Ovary (tissue), 9 donors: ENCODE data around the gene TOR1B. TPM values are rescaled to one million over a fixed set of nuclear protein-coding genes. Genes with fewer than 3 reads are reported as not detected.

Source experiments
- DNase-seq, 5 donors: peaks; one replicate each; pipeline ENCODE4 v3.0.0-alpha.2; 2019 to 2020
- H3K27ac ChIP-seq, 2 donors: fragments of 200-600 bp; one replicate each; pipeline versions ENCODE4 v1.5.1 to v1.8.0; 2019 to 2022
- H3K27me3 ChIP-seq: fragments of 200-600 bp; one replicate; pipeline ENCODE4 v1.8.0; 2022
- H3K36me3 ChIP-seq: fragments of 200-600 bp; sonication (generic); one replicate; pipeline ENCODE4 v1.5.1; 2019
- H3K4me1 ChIP-seq: one replicate; pipeline ENCODE4 v1.8.1; 2013; ENCODE audit warnings: mild to moderate bottlenecking, moderate library complexity; ENCODE audit not compliant: insufficient read depth
- H3K4me3 ChIP-seq: fragments of 200-600 bp; sonication (generic); one replicate; pipeline ENCODE4 v1.5.1; 2017
- H3K9me3 ChIP-seq, 2 donors: fragments of 200-600 bp in 1 of 2; sonication (generic) in 1 of 2; one replicate each; pipeline versions ENCODE4 v1.5.1 to v1.8.1; 2013 to 2019; ENCODE audit warnings: mild to moderate bottlenecking in 1 of 2, moderate library complexity in 1 of 2
- CTCF ChIP-seq, 3 donors: fragments of 450-650 bp in 2 of 3; fragments of 200-600 bp in 1 of 3; IDR thresholded peaks; one replicate each; pipeline versions ENCODE4 v1.5.1 to v1.8.0; 2016 to 2022; ENCODE audit warnings: antibody characterized with exemption in 3 of 3, mild to moderate bottlenecking in 1 of 3
- EP300 ChIP-seq: sonication (generic); formaldehyde crosslinking; IDR thresholded peaks from one replicate; pipeline ENCODE4 v1.6.1; 2017; ENCODE audit warnings: antibody characterized with exemption
- POLR2A ChIP-seq: fragments of 450-650 bp; IDR thresholded peaks from one replicate; pipeline ENCODE4 v1.6.1; 2017; ENCODE audit warnings: antibody characterized with exemption, mild to moderate bottlenecking, moderate library complexity
- WGBS, 3 donors: extraction: QIAGEN DNeasy Blood & Tissue Kit in 1 of 3; methylation state at CpG; one replicate each; pipeline versions ENCODE4 v1.1.5 to v1.1.7; 2013 to 2017; 5-methylcytosine and 5-hydroxymethylcytosine counted together
- intact Hi-C, 4 donors: fragments of 100-400 bp; cut with DNase I; formaldehyde crosslinking; loops; one replicate each; pipeline versions ENCODE4 v1.11.0 to v1.15.1; 2022 to 2023
- polyA plus RNA-seq, 2 donors: library from polyadenylated mRNA; stranded (reverse); fragments of 200-250 nt in 1 of 2; fragments of 350-450 nt in 1 of 2; fragmentation: Illumina TruSeq in 1 of 2; extraction: RNeasy Lipid Tissue Mini Kit (QIAGEN cat#74804) in 1 of 2; gene quantifications; one replicate each; pipeline ENCODE4 v1.2.3, GENCODE V29; 2013 to 2014
- total RNA-seq, 7 donors: library from RNA; depleted of rRNA in 2 of 7; stranded (reverse); fragments of >200 nt in 2 of 7; fragmentation: NEBNext Ultra II Directional in 3 of 7; extraction: Animal tissue kit (Norgen Biotek cat#: 25700) in 3 of 7; gene quantifications; one replicate each; pipeline versions ENCODE4 v1.1.0 to v1.2.4, GENCODE V29; 2016 to 2023
- donor health status: DM: no; HTN: no; CAD: no; lungs with moderate emphysema.
- donor health status: DM: no; HTN: no; CAD: no.
- donor health status: Bipolar disorder and iron deficiency.
- donor health status: DM: yes; HTN: yes; CAD: no.
- donor health status: DM: no; HTN: no; CAD: no.
- donor health status: DM: yes; HTN: yes; CAD: no.

Gene TOR1B
- total and polyA plus RNA-seq, 9 donors, result 12.2 to 27.5 (median 16.9) TPM

- H3K36me3 ChIP-seq, result no peaks in the 10 kb centered on the region
Observed at GRCh38 chr9:129854588-129855110, 51.7 kb downstream of the TOR1B start.

GRCh38 chr9:129857207-129857606 lies 54.2 kb downstream of the TOR1B start:
- intact Hi-C loops, result no loop called here
- Histone ChIP-seq H3K27ac (no peak overlapping the region), H3K4me3 (no peak overlapping the region), H3K9me3 (no peaks in the 10 kb centered on the region), H3K36me3 (no peaks in the 10 kb centered on the region), H3K27me3 (no peaks in the 10 kb centered on the region), H3K4me1 (no peaks in the 10 kb centered on the region)
- no peak for DNase-seq
- TF ChIP-seq POLR2A (no peak), CTCF (IDR thresholded peaks at IDR 0.05) (no peak), EP300 (no peak)
- WGBS, 3 donors, result 86 to 95% (median 91%) methylated on average over 7 of the region's 7 CpGs

More at GRCh38 chr9:129854588-129855110, 51.7 kb downstream of the TOR1B start:
- H3K9me3 ChIP-seq, result no peaks in the 10 kb centered on the region
- H3K4me1 ChIP-seq, result no peaks in the 10 kb centered on the region
- intact Hi-C loops, result no loop called here
- no peaks in the 10 kb centered on the region for H3K27me3 ChIP-seq
- H3K27ac ChIP-seq, result no peak overlapping the region
- no peak for DNase-seq
- no peak overlapping the region for H3K4me3 ChIP-seq
- TF ChIP-seq EP300, result no peak
- TF ChIP-seq POLR2A, result no peak
- no peak for TF ChIP-seq CTCF (IDR thresholded peaks at IDR 0.05)
- 89 to 99% (median 95%) methylated on average over 4 of the region's 4 CpGs for WGBS, 3 donors

- Histone ChIP-seq H3K4me1 (no peaks in the 10 kb centered on the region), H3K9me3 (no peaks in the 10 kb centered on the region), H3K27me3 (no peaks in the 10 kb centered on the region), H3K36me3 (no peaks in the 10 kb centered on the region), H3K27ac (no peak overlapping the region), H3K4me3 (no peak overlapping the region)
- TF ChIP-seq POLR2A, result no peak
- no peak for TF ChIP-seq CTCF (IDR thresholded peaks at IDR 0.05)
- TF ChIP-seq EP300, result no peak
- intact Hi-C loops, result no loop called here
- DNase-seq, result no peak
- 84 to 87% (median 86%) methylated on average over 11 of the region's 11 CpGs for WGBS, 3 donors
Observed at GRCh38 chr9:129858167-129858962, 55.4 kb downstream of the TOR1B start.

Other genes with a start within 250 kb of the TOR1B start
- 1 to 10 TPM in 1 of 7 donors, under 1 TPM in 1, not detected in 5; 0.30 to 1.1 TPM for gene C9orf50, start 182.1 kb upstream of the TOR1B start, total RNA-seq
- under 1 TPM in 1 of 2 donors, not detected in 1; 0.07 TPM for gene C9orf50, start 182.1 kb upstream of the TOR1B start, polyA plus RNA-seq
- gene NTMT1, start 177.0 kb upstream of the TOR1B start, total RNA-seq, result 10 to 100 TPM; 11.9 to 29.7 (median 25.3) TPM
- gene NTMT1, start 177.0 kb upstream of the TOR1B start, polyA plus RNA-seq, result 10 to 100 TPM; 11.7 to 33.1 TPM
- 10 to 100 TPM; 11.3 to 20.1 (median 17.3) TPM for gene ASB6, start 161.0 kb upstream of the TOR1B start, total RNA-seq
- 10 to 100 TPM in 1 of 2 donors, 1 to 10 TPM in 1; 6.3 to 11.6 TPM for gene ASB6, start 161.0 kb upstream of the TOR1B start, polyA plus RNA-seq
- 1 to 10 TPM in 4 of 7 donors, under 1 TPM in 3; 0.20 to 4.0 (median 1.4) TPM for gene PRRX2, start 137.5 kb upstream of the TOR1B start, total RNA-seq
- under 1 TPM; 0.33 to 0.77 TPM for gene PRRX2, start 137.5 kb upstream of the TOR1B start, polyA plus RNA-seq
- gene PTGES, start 50.1 kb upstream of the TOR1B start, total RNA-seq, result 1 to 10 TPM in 4 of 7 donors, under 1 TPM in 3; 0.72 to 5.1 (median 1.6) TPM
- gene PTGES, start 50.1 kb upstream of the TOR1B start, polyA plus RNA-seq, result 10 to 100 TPM in 1 of 2 donors, under 1 TPM in 1; 0.63 to 22.6 TPM
- 10 to 100 TPM; 23.5 to 32.7 (median 27.1) TPM for gene TOR1A, start 21.0 kb downstream of the TOR1B start, total RNA-seq
- gene TOR1A, start 21.0 kb downstream of the TOR1B start, polyA plus RNA-seq, result 10 to 100 TPM; 24.9 to 45.6 TPM
- gene C9orf78, start 32.1 kb downstream of the TOR1B start, total RNA-seq, result 10 to 100 TPM; 34.1 to 45.7 (median 37.0) TPM
- 100 to 1,000 TPM in 1 of 2 donors, 10 to 100 TPM in 1; 55.4 to 130 TPM for gene C9orf78, start 32.1 kb downstream of the TOR1B start, polyA plus RNA-seq
- 10 to 100 TPM; 14.5 to 39.8 (median 32.4) TPM for gene USP20, start 32.3 kb downstream of the TOR1B start, total RNA-seq
- 10 to 100 TPM in 1 of 2 donors, 1 to 10 TPM in 1; 6.8 to 29.7 TPM for gene USP20, start 32.3 kb downstream of the TOR1B start, polyA plus RNA-seq
- 10 to 100 TPM; 22.4 to 57.8 (median 49.0) TPM for gene FNBP1, start 240.0 kb downstream of the TOR1B start, total RNA-seq
- 10 to 100 TPM; 18.0 to 61.5 TPM for gene FNBP1, start 240.0 kb downstream of the TOR1B start, polyA plus RNA-seq